ENCODE data around the gene RABL2B.
"Not testable (repeated sequence)": the region's sequence is repeated elsewhere in the genome, so short reads cannot be mapped to it uniquely, and the experiment has no call there.

Gene RABL2B

DNA sequence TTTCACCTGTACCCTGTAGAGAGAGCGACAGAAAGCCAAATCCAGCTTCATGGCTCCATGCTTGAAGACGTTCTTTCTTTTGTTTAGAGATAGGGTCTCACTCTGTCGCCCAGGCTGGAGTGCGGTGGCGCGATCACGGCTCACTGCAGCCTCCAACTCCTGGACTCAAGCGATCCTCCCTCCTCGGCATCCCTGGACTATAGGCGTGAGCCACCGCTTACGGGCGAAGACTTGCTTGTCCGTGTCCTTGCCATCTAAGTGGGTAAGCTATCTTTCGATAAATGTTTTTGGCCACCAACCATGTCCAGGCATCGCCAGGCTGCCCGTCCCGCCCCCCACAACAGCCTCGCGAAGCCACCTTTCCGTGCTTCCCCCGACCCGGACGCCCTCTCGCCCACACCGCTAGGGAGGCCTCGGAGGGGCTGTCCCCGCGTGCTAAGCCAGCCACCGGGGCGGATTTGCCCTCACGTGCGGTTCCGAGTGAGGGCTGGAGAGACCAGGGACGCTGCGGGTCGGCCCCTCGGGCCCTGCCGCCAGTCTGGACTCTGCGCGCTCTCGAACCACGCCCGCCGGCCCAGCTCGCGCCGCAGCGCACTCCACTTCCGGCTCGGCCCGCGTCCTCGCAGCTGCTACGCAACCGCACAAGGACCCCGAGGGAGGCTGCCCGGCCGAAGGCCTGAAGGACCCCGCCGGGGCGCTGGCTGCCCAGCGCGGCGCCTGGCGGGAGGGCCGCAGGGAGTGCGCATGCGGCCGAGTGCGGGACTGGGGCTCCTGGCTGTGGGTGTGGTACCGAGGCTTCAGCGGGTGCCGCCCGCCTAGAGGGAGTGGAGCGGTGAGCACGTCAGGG lies at the start of gene RABL2B:
RABL2B (minus strand) TSS at position 604 of the 847 bp plus-strand sequence. CDS start 1,342 bp downstream, outside the sequence.
- DNase-seq, result peak; percentile 84

DNA sequence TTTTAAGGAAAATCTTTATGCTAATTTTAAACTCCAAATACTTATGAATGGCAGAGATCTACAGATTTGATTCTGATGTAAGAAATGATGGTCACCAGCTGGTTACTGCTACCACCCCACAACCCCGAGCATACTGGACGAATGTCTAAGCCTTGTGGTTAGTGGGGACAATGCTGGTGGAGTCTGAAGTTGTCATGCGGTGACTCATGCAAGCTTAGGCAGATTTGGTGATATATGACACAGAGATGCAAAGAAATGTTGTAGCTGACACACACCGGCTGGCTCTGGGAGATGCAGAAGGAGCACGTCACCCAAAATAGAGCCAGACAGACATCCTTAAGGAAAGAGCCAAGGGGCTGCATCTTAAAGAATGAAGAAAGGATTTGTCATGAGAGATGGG lies 3.5 kb upstream of the RABL2B start:
- not testable (repeated sequence) for DNase-seq

DNA sequence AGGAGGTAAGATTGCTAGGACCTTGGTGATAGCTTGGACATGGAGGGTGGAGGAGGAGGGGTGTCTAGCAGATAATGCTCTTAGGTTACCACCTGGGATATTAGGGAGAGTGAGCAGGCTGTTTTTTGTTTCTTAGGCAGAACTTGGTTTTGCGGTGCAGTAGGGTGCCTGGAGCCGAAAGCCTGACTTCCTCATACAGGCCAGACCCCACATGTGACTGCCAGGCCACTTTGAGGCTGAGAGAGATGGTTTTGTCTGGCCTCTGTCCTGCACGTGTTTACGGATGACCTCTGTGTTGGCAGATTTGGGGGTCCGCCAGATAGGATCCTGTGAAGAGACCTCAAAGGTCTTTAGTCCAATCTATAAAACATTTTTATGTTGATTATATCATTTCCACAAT lies 1.9 kb upstream of the RABL2B start:
- DNase-seq, result not testable (repeated sequence)

DNA sequence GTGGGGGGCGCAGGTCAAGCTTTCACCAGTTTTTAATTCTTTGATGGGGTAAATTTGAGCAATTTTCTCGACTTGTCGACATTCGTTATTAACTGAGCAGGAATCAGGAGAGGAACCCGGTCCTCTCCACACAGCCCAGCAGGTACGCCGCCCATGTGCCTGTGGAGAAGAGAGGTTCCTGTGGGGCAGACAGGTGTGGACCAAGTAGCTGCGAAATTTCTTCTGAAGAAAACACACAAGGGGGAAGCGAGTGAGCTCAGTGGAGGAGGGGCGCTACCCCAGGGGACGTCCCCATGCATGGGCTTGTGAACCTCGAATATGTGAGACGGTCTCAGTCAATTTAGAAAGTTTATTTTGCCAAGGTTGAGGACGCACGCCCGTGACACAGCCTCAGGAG lies 442 bp upstream of the RABL2B start:
- not testable (repeated sequence) for DNase-seq

GRCh38 chr22:50782253-50782652 lies 1.2 kb downstream of the RABL2B start:
- DNase-seq, result not testable (repeated sequence)

- not testable (repeated sequence) for DNase-seq
These were observed 3.2 kb downstream of the RABL2B start for GRCh38 chr22:50780244-50780643.

DNA sequence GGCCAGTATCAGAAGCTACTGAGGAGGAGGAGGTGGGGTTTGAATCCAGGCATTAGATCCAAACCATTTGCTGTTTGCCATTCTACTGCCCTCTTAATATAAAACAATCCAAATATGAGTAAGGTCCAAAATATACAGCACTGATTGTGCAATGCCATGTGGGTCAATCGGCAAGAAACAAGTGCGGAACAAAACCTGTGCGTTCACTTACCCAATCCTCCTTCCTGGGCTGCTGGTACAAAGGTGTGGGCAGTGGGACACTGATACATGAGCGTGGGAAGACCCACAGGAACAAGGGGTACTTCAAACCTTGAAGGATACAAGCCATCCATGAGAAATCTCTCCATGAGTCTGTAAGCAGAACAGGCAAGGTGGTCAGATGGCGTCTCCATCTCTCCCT lies 5.8 kb downstream of the RABL2B start:
- DNase-seq, result not testable (repeated sequence)

GRCh38 chr22:50775132-50775531 lies 8.3 kb downstream of the RABL2B start:
- peak; percentile 41 for DNase-seq

- DNase-seq, result peak; percentile 4
These were observed 19.1 kb downstream of the RABL2B start for GRCh38 chr22:50764288-50764687.

DNA sequence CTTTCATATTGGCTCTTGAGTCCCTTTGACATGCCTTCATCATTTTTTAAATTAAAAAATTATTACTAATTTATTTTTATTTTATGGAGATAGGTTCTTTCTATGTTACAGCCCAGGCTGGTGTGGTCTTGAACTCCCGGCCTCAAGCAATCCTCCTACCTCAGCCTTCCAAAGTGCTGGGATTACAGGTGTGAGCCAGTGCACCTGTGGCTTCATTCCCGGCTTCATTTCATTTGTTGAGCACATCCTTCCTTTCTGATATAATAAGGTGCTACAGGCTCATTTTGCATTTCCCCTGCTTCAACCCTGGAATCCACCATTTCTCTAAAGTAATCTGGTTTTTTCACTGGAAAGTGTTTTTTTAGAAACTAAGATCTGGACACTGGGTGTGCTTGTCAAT lies 21.6 kb downstream of the RABL2B start:
- DNase-seq, result not testable (repeated sequence)

DNA sequence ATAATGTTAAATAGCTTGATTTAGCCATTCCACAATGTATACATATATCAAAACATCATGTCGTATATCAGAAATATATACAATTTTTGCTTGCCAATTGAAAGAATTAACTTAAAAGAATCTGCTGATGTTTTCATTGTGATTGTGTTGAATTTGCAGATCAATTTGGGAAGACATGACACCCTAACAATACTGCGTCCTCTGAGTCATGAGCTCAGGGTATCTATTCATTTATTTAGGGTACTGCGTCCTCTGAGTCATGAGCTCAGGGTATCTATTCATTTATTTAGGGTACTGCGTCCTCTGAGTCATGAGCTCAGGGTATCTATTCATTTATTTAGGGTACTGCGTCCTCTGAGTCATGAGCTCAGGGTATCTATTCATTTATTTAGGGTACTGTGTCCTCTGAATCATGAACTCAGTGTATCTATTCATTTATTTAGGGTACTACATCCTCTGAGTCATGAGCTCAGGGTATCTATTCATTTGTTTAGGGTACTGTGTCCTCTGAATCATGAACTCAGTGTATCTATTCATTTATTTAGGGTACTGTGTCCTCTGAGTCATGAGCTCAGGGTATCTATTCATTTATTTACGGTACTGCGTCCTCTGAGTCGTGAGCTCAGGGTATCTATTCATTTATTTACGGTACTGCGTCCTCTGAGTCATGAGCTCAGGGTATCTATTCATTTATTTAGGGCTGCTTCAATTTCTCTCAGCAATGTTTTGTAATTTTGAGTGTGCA lies 23.7 kb downstream of the RABL2B start:
- DNase-seq, result peak; percentile 50

GRCh38 chr22:50756949-50757491 lies 26.4 kb downstream of the RABL2B start:
- DNase-seq, result peak; percentile 9

GRCh38 chr22:50756406-50756805 lies 27.0 kb downstream of the RABL2B start:
- DNase-seq, result not testable (repeated sequence)

GRCh38 chr22:50755251-50755650 lies 28.2 kb downstream of the RABL2B start:
- DNase-seq, result not testable (repeated sequence)

- DNase-seq, result not testable (repeated sequence)
These were observed 33.9 kb downstream of the RABL2B start for GRCh38 chr22:50749302-50750074.

DNA sequence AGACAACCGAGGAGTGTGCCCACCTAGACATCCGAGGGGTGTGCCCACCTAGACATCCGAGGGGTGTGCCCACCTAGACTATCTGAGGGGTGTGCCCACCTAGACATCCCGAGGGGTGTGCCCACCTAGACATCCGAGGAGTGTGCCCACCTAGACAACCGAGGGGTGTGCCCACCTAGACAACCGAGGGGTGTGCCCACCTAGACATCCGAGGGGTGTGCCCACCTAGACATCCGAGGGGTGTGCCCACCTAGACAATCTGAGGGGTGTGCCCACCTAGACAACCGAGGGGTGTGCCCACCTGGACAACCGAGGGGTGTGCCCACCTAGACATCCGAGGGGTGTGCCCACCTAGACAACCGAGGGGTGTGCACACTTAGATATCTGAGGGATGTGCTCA lies 34.8 kb downstream of the RABL2B start:
- not testable (repeated sequence) for DNase-seq

DNA sequence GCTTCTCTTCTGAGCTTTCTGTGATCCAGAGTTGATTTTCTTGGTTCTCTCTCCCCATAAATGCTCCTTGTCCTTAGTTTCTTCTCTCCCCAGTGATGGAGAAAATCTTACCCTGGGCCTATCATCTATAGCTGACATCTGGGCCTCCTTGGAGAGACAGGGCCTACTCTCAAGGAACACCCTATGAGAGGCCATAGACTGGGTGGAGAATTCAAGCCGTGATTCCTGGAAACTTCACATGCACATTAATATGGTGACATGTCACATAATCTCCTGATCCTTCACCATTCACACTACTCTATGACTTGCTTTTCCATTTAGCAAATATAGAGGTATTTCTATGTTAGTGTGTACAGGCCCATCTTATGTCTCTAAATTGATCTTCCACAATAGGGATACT lies 35.9 kb downstream of the RABL2B start:
- not testable (repeated sequence) for DNase-seq

- DNase-seq, result not testable (repeated sequence)
These were observed 39.0 kb downstream of the RABL2B start for GRCh38 chr22:50744424-50744823.

DNA sequence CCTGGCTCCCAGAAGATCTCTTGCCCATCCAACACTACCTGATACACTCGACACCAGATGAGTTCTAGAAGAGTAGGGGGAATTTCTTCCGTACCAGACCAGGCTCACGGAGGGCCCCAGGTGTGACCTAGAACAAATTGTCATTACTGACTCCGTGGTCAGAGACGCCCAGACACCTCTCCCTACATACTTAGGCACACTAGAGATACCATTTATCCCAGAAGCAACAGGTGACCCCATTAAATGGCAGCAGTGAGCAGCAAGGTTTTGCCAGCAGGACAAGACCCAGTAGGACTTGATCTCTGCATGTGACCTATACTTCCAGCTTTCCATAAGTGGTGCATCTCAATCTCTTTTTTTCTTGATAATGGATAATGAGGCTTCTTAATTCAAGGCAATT lies 42.7 kb downstream of the RABL2B start:
- not testable (repeated sequence) for DNase-seq

- DNase-seq, result no peak
These were observed 43.5 kb downstream of the RABL2B start for GRCh38 chr22:50739894-50740293.

DNA sequence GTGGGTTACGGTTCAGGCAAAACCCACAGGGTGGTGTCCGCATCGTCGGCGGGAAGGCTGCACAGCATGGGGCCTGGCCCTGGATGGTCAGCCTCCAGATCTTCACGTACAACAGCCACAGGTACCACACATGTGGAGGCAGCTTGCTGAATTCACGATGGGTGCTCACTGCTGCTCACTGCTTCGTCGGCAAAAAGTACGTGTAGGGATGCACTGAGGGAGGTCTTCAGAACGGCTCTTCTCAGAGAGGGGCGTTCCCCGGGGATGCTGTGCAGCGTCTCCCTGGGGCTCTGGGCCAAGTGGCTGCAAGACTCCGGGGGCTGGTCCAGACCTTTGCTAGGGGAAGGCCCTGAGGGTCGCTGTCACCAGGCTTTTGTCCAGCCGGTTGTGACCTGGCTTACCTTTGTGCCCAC lies 44.2 kb downstream of the RABL2B start:
- no peak for DNase-seq

DNA sequence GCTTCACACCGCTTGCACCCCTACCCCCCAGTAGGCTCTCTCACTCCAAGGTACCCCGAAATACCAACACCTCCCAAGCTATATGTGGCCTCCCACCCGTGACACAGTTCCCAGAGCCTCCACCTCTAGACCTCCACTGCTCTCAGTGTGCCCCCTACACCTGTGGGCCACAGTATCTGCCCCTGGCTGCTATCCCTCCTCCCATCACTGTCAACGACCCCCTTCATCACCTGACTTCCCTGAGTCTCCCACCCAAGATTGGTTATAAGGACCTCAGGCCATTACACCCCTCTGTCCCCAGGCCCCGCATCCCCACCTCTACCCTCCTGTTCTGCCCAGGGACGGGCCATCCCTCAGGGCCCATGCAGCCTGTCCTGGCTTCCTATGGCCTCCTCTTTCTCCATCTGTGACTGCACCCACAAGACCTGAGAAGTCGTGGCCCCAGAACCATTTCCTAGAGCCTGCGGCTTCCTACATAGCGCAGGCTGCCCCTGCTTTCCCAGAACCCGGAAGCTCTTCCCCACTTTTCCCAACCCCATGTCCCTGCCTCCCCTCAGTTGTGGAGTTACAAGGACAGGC lies 44.7 kb downstream of the RABL2B start:
- no peak for DNase-seq

Data from fibroblast of upper back skin (primary cell).